GM23248 (cell line): Measurements from ENCODE around the gene MOGAT3. TPM values are rescaled to one million over a fixed set of nuclear protein-coding genes. Genes with fewer than 3 reads are reported as not detected.

Experiments
- DNase-seq: peaks from one replicate; pipeline ENCODE4 v3.0.0-alpha.2; 2015
- H2AFZ ChIP-seq: fragments of 200-600 bp; sonication (generic); 2 replicates; pipeline ENCODE4 v1.6.1; 2016; ENCODE audit warnings: antibody characterized with exemption
- H3F3A ChIP-seq: fragments of 200-600 bp; sonication (generic); 2 replicates; pipeline ENCODE4 v1.6.1; 2016; ENCODE audit warnings: mild to moderate bottlenecking, antibody characterized with exemption, mixed run types; ENCODE audit not compliant: insufficient read depth
- H3K27ac ChIP-seq: fragments of 200-600 bp; sonication (generic); 2 replicates; pipeline ENCODE4 v1.5.1; 2016; ENCODE audit warnings: mild to moderate bottlenecking
- H3K27me3 ChIP-seq: fragments of 200-600 bp; sonication (generic); replicated peaks from 2 replicates; pipeline ENCODE4 v1.6.1; 2016; ENCODE audit warnings: mild to moderate bottlenecking; ENCODE audit not compliant: insufficient read depth
- H3K36me3 ChIP-seq: fragments of 200-600 bp; sonication (generic); 2 replicates; pipeline ENCODE4 v1.6.1; 2016; ENCODE audit warnings: low read depth, mild to moderate bottlenecking
- H3K4me1 ChIP-seq: fragments of 200-600 bp; sonication (generic); 2 replicates; pipeline ENCODE4 v1.6.1; 2016; ENCODE audit warnings: mild to moderate bottlenecking; ENCODE audit not compliant: insufficient read depth
- H3K4me2 ChIP-seq: fragments of 200-600 bp; sonication (generic); one replicate; pipeline ENCODE4 v1.6.1; 2016; ENCODE audit warnings: mild to moderate bottlenecking; ENCODE audit not compliant: unreplicated experiment
- H3K4me3 ChIP-seq: fragments of 200-600 bp; sonication (generic); 2 replicates; pipeline ENCODE4 v1.5.1; 2016; ENCODE audit warnings: mild to moderate bottlenecking
- H3K79me2 ChIP-seq: fragments of 200-600 bp; sonication (generic); 2 replicates; pipeline ENCODE4 v1.6.1; 2016; ENCODE audit warnings: mild to moderate bottlenecking; ENCODE audit not compliant: insufficient read depth
- H3K9ac ChIP-seq: fragments of 200-600 bp; sonication (generic); 2 replicates; pipeline ENCODE4 v1.6.1; 2016; ENCODE audit warnings: mild to moderate bottlenecking
- H3K9me2 ChIP-seq: fragments of 200-600 bp; sonication (generic); 2 replicates; pipeline ENCODE4 v1.6.1; 2016; ENCODE audit warnings: mixed run types, mild to moderate bottlenecking, moderate library complexity; ENCODE audit not compliant: insufficient read depth
- H3K9me3 ChIP-seq: fragments of 200-600 bp; sonication (generic); one replicate; pipeline ENCODE4 v1.6.1; 2017; ENCODE audit warnings: low read depth
- H4K20me1 ChIP-seq: fragments of 200-600 bp; sonication (generic); 2 replicates; pipeline ENCODE4 v1.6.0; 2016; ENCODE audit not compliant: insufficient read depth
- EZH2 ChIP-seq: fragments of 200-600 bp; sonication (generic); IDR thresholded peaks from 2 replicates; pipeline ENCODE4 v1.6.1; 2018; ENCODE audit warnings: antibody characterized with exemption, mild to moderate bottlenecking; ENCODE audit not compliant: insufficient read depth, poor library complexity, severe bottlenecking
- EZH2phosphoT487 ChIP-seq: fragments of 200-600 bp; sonication (generic); IDR thresholded peaks from 2 replicates; pipeline ENCODE4 v1.6.1; 2018; ENCODE audit warnings: antibody characterized with exemption, moderate library complexity, mild to moderate bottlenecking, low read depth; ENCODE audit not compliant: insufficient read depth
- WGBS, 2 experiments: methylation state at CpG; one replicate each; pipeline ENCODE4 v1.1.6; 2015 to 2017; ENCODE audit warnings: low lambda C conversion rate in 2 of 2, low coverage in 1 of 2; ENCODE audit errors: missing lambda C conversion rate in 2 of 2; 5-methylcytosine and 5-hydroxymethylcytosine counted together
- in situ Hi-C: fragments of 300-500 bp; cut with MboI; formaldehyde crosslinking; loops from 2 replicates; pipeline ENCODE4 v1.15.0; 2020
- polyA plus RNA-seq: library from polyadenylated mRNA; unstranded; fragments of >200 nt; fragmentation: Nextera tagmentation; extraction: Ambion mirVana; gene quantifications from 2 replicates; pipeline ENCODE4 v1.2.1, GENCODE V29; 2016
- total RNA-seq: library from RNA; depleted of rRNA; stranded (reverse); fragments of >200 nt; shearing (Covaris generic); gene quantifications from 2 replicates; pipeline ENCODE4 v1.2.3, GENCODE V29; 2014

Gene MOGAT3
- total and polyA plus RNA-seq, 2 experiments from 2014 or later = not detected

GRCh38 chr7:101226721-101227120 is 25.9 kb upstream of the MOGAT3 start:
- 42 to 45% methylated on average over 9 of the region's 9 CpGs for WGBS, 2 experiments
- H3K9me3 ChIP-seq = no peaks in the 10 kb centered on the region
- no peak for DNase-seq
- no peaks in the 10 kb centered on the region for H4K20me1 ChIP-seq
- H3K36me3 ChIP-seq = peaks cover 14% of the 10 kb centered on the region; the same call in 1 of the 2 replicates
- in situ Hi-C loops = no loop called here
- no peaks in the 10 kb centered on the region for H3F3A ChIP-seq
- no peak overlapping the region for H2AFZ ChIP-seq
- peaks cover 10% of the 10 kb centered on the region for H3K79me2 ChIP-seq
- H3K27ac ChIP-seq = no peak overlapping the region
- H3K9ac ChIP-seq = no peak overlapping the region
- H3K4me2 ChIP-seq = no peak overlapping the region
- H3K4me1 ChIP-seq = no peaks in the 10 kb centered on the region
- no peaks in the 10 kb centered on the region for H3K27me3 ChIP-seq
- TF ChIP-seq EZH2 (no peak), EZH2phosphoT487 (no peak)
- no peaks in the 10 kb centered on the region for H3K9me2 ChIP-seq
- no peak overlapping the region for H3K4me3 ChIP-seq

GRCh38 chr7:101225650-101226049 is 24.8 kb upstream of the MOGAT3 start:
- no peak overlapping the region for H3K9ac ChIP-seq
- no peaks in the 10 kb centered on the region for H3K4me1 ChIP-seq
- H3K27ac ChIP-seq = no peak overlapping the region
- H3K4me3 ChIP-seq = no peak overlapping the region
- 85 to 92% methylated on average over 6 of the region's 6 CpGs for WGBS, 2 experiments
- H3K36me3 ChIP-seq = peaks cover 14% of the 10 kb centered on the region; the same call in 1 of the 2 replicates
- H2AFZ ChIP-seq = no peak overlapping the region
- no peaks in the 10 kb centered on the region for H3K9me2 ChIP-seq
- H3F3A ChIP-seq = no peaks in the 10 kb centered on the region
- TF ChIP-seq EZH2 (no peak), EZH2phosphoT487 (no peak)
- H3K79me2 ChIP-seq = peaks cover 20% of the 10 kb centered on the region
- in situ Hi-C loops = no loop called here
- H4K20me1 ChIP-seq = no peaks in the 10 kb centered on the region
- no peak for DNase-seq
- H3K9me3 ChIP-seq = no peaks in the 10 kb centered on the region
- H3K4me2 ChIP-seq = no peak overlapping the region
- no peaks in the 10 kb centered on the region for H3K27me3 ChIP-seq

GRCh38 chr7:101223528-101223927 is 22.7 kb upstream of the MOGAT3 start:
- Histone ChIP-seq H3K27me3 (no peaks in the 10 kb centered on the region), H4K20me1 (no peaks in the 10 kb centered on the region), H3K27ac (no peak overlapping the region), H2AFZ (no peak overlapping the region), H3F3A (no peaks in the 10 kb centered on the region), H3K4me1 (peaks cover 8% of the 10 kb centered on the region; the same call in 1 of the 2 replicates), H3K9ac (no peak overlapping the region), H3K9me3 (no peaks in the 10 kb centered on the region), H3K9me2 (no peaks in the 10 kb centered on the region), H3K79me2 (peaks cover 41% of the 10 kb centered on the region), H3K4me2 (no peak overlapping the region), H3K4me3 (no peak overlapping the region), H3K36me3 (peaks cover 14% of the 10 kb centered on the region; the same call in 1 of the 2 replicates)
- in situ Hi-C loops = no loop called here
- DNase-seq = no peak
- 94 to 99% methylated on average over 7 to 15 of the region's 15 CpGs for WGBS, 2 experiments
- no peak for TF ChIP-seq EZH2phosphoT487
- no peak for TF ChIP-seq EZH2

- no peaks in the 10 kb centered on the region for H4K20me1 ChIP-seq
Observed at GRCh38 chr7:101222275-101222830, 21.5 kb upstream of the MOGAT3 start.

GRCh38 chr7:101220295-101220694 is 19.5 kb upstream of the MOGAT3 start:
- Histone ChIP-seq H2AFZ (no peak overlapping the region), H3F3A (no peaks in the 10 kb centered on the region), H3K4me2 (no peak overlapping the region), H3K9me3 (no peaks in the 10 kb centered on the region), H3K9me2 (no peaks in the 10 kb centered on the region), H3K27ac (no peak overlapping the region), H3K4me1 (peaks cover 16% of the 10 kb centered on the region), H3K79me2 (peaks cover 66% of the 10 kb centered on the region), H3K9ac (no peak overlapping the region), H4K20me1 (no peaks in the 10 kb centered on the region), H3K27me3 (no peaks in the 10 kb centered on the region), H3K4me3 (no peak overlapping the region), H3K36me3 (peaks cover 14% of the 10 kb centered on the region; the same call in 1 of the 2 replicates)
- DNase-seq = no peak
- 90 to 91% methylated on average over 5 of the region's 5 CpGs for WGBS, 2 experiments
- no peak for TF ChIP-seq EZH2
- TF ChIP-seq EZH2phosphoT487 = no peak
- in situ Hi-C loops = no loop called here

More at GRCh38 chr7:101222275-101222830, 21.5 kb upstream of the MOGAT3 start:
- Histone ChIP-seq H3K27me3 (no peaks in the 10 kb centered on the region), H3K4me1 (peaks cover 8% of the 10 kb centered on the region; the same call in 1 of the 2 replicates), H3K27ac (no peak overlapping the region), H3K4me2 (no peak overlapping the region), H3F3A (no peaks in the 10 kb centered on the region), H3K9ac (no peak overlapping the region), H3K36me3 (peaks cover 14% of the 10 kb centered on the region; the same call in 1 of the 2 replicates), H3K79me2 (peaks cover 46% of the 10 kb centered on the region), H3K4me3 (no peak overlapping the region), H3K9me2 (no peaks in the 10 kb centered on the region), H2AFZ (no peak overlapping the region), H3K9me3 (no peaks in the 10 kb centered on the region)
- TF ChIP-seq EZH2phosphoT487 = no peak
- TF ChIP-seq EZH2 = no peak
- in situ Hi-C loops = no loop called here
- no peak for DNase-seq
- 96 to 97% methylated on average over 19 to 27 of the region's 27 CpGs for WGBS, 2 experiments
